Stromal cell of bone marrow (primary cell): ENCODE data around the gene UBE2L5.
"Not testable (repeated sequence)": the region's sequence is repeated elsewhere in the genome, so short reads cannot be mapped to it uniquely, and the experiment has no call there.

Experiments used
- DNase-seq: peaks from one replicate; pipeline ENCODE4 v3.0.0-alpha.2; 2012; ENCODE audit warnings: low read depth

Gene UBE2L5

GRCh38 chr13:30440910-30441703, 18.8 kb downstream of the UBE2L5 start:
- DNase-seq: no peak

- DNase-seq: no peak
Observed at GRCh38 chr13:30442926-30443325, 20.6 kb downstream of the UBE2L5 start.

GRCh38 chr13:30443491-30443890, 21.2 kb downstream of the UBE2L5 start:
- DNase-seq: not testable (repeated sequence)

- no peak for DNase-seq
Observed at GRCh38 chr13:30443957-30444404, 21.7 kb downstream of the UBE2L5 start.

- DNase-seq: no peak
Observed at GRCh38 chr13:30446126-30446500, 23.8 kb downstream of the UBE2L5 start.

GRCh38 chr13:30448441-30448840, 26.1 kb downstream of the UBE2L5 start:
- DNase-seq: no peak

- DNase-seq: no peak
Observed at GRCh38 chr13:30450066-30450465, 27.8 kb downstream of the UBE2L5 start.

- not testable (repeated sequence) for DNase-seq
Observed at GRCh38 chr13:30451476-30451875, 29.2 kb downstream of the UBE2L5 start.

GRCh38 chr13:30453727-30454126, 31.4 kb downstream of the UBE2L5 start:
- no peak for DNase-seq

- no peak for DNase-seq
Observed at GRCh38 chr13:30454991-30455390, 32.7 kb downstream of the UBE2L5 start.

GRCh38 chr13:30456290-30456689, 34.0 kb downstream of the UBE2L5 start:
- no peak for DNase-seq

- DNase-seq: no peak
Observed at GRCh38 chr13:30457306-30457891, 35.1 kb downstream of the UBE2L5 start.

GRCh38 chr13:30461279-30462066, 39.2 kb downstream of the UBE2L5 start:
- DNase-seq: not testable (repeated sequence)

- DNase-seq: no peak
Observed at GRCh38 chr13:30463787-30464495, 41.6 kb downstream of the UBE2L5 start.

GRCh38 chr13:30464496-30465342, 42.4 kb downstream of the UBE2L5 start:
- DNase-seq: peak; percentile 62

GRCh38 chr13:30465343-30465592, 43.0 kb downstream of the UBE2L5 start:
- no peak for DNase-seq

GRCh38 chr13:30465593-30466357, 43.5 kb downstream of the UBE2L5 start, which contains the start of gene HMGB1:
TSS of gene HMGB1 (minus strand) at chr13:30465936. CDS start at chr13:30463680, 2,256 bp downstream.
- peak; percentile 98 for DNase-seq

GRCh38 chr13:30466358-30466714, 44.0 kb downstream of the UBE2L5 start:
- no peak for DNase-seq

GRCh38 chr13:30466841-30467252, 44.6 kb downstream of the UBE2L5 start:
- no peak for DNase-seq

GRCh38 chr13:30473675-30474074, 51.4 kb downstream of the UBE2L5 start:
- no peak for DNase-seq
